IPS-NIHi11 (cell line): ENCODE results near the gene TBC1D22A.
"Not testable (repeated sequence)": the region's sequence is repeated elsewhere in the genome, so short reads cannot be mapped to it uniquely, and the experiment has no call there.

ENCODE experiments used
- DNase-seq: peaks from one replicate; pipeline ENCODE4 v3.0.0; 2012; ENCODE audit warnings: mixed read lengths, low spot score

TBC1D22A gene

GRCh38 chr22:46774253-46774979, 12.0 kb downstream of the TBC1D22A start:
- DNase-seq = no peak

DNA sequence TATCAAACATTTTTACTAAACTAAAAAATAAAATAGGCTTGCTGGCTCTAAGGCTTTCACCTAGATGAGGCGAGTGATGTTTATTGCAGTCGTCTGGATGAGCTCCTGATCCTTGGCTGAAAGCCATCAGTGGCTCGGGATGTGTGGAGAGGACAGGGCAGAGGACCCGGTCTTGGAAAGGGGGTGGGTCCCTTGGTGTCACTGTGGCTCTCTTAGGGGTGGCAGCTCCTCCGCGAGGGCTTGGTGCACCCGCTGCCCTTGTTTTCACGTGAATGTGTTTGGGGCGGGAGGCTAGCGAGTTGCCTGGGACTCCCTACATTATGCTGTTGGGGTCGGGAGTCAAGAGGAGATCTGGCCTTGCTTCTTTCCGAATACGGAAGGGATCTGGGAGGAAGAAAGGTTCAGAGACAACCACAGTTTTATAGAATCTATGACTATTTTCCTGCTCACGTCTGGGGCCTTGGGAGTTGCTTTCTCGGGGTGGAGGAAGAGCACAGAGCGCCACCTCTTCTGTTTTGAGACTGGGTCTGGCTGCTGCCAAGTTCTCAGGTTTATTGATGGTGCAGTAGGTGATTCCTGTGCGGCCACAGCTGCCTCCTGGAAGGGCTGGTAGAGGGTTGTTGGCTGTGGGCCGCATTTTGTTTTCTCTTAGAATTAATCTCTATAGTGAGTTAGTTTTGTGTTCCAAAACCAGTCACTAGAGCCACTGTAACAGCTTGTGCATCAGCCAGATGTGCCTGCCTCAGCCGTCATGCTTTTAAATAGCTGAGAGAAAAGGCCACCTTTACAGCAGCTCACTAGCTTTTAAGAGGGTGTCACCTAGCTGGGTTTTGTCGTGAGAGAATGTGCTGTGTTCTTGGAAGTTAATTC, 12.8 kb downstream of the TBC1D22A start:
- DNase-seq = no peak

DNA sequence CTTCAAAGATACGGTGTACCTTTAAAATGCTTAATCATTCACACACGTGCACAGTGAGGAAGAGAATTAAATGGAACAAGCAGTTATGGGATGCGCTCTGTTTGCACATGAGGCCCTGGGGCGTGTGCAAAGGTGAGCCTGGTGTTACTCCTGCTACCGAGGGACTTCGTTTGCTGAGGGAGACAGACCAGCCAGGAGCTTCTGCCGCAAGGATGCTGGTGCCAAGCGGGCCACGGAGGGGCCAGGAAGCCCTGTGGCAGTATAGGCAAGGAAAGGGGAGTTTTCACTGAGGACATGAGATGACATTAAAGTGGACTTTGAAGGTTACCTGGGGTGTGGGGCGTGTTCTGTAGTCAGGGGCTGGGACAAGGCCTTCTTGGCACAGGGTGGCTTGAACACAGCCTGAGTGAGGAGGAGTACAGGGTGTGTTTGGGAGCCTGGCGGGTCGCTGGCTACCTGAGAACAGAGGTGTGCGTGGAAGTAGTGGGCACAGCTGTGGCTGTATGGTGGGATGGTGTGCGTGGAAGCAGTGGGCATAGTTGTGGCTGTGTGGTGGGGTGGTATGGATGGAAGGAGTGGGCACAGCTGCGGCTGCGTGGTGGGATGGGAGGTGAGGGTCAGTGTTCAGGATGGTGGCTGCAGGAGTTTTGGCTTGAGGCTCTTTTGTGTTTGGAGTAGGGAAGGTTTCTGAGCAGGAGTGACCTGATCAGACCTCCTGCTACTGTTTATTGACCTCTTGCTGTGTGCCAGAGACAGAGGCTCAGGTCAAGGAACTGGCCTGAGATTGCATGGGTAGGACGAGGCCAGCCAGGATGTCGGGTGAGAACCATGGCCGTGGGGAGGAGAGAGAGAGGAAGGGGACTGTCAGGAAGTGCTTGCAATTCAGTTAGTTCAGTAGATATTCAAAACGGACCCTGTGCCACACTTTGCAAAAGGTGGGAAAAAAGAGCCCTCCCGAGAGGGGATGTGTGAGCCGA, 13.7 kb downstream of the TBC1D22A start:
- no peak for DNase-seq

GRCh38 chr22:46776876-46777608, 14.6 kb downstream of the TBC1D22A start:
- DNase-seq = no peak

GRCh38 chr22:46777609-46777970, 15.1 kb downstream of the TBC1D22A start:
- DNase-seq = no peak

DNA sequence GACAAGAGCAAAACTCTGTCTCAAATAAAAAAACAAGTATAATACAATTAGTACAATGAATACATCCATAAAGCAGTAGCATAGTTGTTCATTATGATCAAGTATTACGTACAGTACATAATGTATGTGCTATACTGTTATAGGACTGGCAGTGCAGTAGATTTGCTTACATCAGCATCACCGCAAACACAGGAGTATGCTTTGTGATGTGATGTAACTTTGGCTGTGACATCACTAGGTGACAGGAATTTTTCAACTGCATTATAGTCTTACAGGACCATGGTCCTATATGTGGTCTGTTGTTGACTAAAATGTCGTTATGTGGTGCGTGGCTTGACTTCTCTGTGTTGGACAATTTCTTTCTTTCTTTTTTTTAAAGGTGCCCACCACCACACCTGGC, 16.6 kb downstream of the TBC1D22A start:
- DNase-seq = no peak

- DNase-seq = no peak
Observed at GRCh38 chr22:46779651-46780050, 17.2 kb downstream of the TBC1D22A start.

DNA sequence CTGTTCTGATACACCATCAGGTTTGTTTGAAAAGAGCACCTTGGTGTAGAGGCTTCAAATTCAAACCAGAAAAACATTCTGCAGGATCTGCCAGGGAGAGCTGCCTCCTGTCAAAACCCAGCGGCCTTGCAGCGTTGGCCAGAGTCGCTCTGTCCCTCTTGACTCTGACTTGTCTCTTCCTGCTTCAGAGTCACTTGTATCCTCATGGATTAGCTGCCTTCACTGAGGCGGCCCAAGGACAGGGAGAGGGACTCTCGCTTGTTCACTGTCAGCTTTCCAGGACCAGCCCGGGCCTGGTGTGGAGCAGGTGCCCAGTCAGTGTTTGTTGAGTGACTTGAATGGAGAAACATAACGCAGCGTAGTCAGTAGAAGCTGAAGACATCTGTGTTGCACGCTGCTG, 18.0 kb downstream of the TBC1D22A start:
- DNase-seq = no peak

DNA sequence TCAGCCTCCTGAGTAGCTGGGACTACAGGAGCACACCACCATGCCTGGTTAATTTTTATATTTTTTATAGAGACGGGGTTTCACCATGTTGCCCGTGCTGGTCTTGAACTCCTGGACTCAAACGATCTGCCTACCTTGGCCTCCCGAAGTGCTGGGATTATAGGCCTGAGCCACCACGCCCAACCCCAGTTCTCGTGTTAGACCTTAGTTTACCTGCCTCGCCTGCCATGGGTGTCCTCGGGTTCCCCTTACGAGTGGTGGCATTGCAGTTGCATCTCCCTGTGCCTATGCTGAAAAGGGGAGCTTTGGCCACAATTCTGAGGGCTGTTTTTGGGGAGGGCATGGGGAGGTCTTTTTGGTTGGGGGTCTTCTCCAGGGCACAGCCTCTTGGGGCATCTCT, 18.8 kb downstream of the TBC1D22A start:
- no peak for DNase-seq

DNA sequence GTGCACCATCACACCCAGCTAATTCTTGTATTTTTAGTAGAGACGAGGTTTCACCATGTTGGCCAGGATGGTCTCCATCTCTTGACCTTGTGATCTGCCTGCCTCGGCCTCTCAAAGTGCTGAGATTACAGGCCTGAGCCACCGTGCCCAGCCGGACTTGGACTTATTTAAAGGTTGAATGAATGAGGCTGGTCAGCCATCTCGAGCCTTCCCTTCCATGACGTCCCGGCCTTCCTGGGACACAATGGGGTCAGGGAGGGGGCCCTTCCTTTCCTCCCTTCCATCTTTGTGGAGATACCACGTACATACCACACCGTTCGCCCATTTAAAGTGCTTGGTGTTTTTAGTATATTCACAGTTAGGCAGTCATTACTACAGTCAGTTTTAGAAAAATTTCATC, 19.8 kb downstream of the TBC1D22A start:
- DNase-seq = not testable (repeated sequence)

GRCh38 chr22:46783721-46784120, 21.3 kb downstream of the TBC1D22A start:
- no peak for DNase-seq

GRCh38 chr22:46788441-46789172, 26.2 kb downstream of the TBC1D22A start:
- no peak for DNase-seq

DNA sequence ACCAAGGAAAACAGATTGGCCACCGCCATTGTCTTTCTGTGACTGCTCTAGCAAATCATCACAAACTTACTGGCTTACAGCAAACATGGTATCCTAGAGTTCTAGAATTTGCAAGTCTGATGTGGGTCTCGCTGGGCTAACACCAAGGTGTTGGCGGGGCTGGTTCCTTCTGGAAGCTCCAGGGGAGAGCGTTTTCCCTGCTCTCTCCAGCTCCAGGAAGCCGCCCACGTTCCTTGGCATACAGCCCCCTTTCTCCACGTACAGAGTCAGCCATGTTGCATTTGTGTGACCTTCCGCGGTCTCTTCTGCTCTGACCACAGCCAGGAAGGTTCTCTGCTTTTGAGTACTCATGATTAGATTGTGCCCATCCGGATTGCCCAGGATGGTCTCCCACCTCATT, 27.5 kb downstream of the TBC1D22A start:
- DNase-seq = no peak

- DNase-seq = no peak
Observed at GRCh38 chr22:46791201-46791731, 28.8 kb downstream of the TBC1D22A start.

GRCh38 chr22:46792061-46792796, 29.8 kb downstream of the TBC1D22A start:
- DNase-seq = no peak

- no peak for DNase-seq
Observed at GRCh38 chr22:46792841-46793261, 30.4 kb downstream of the TBC1D22A start.

GRCh38 chr22:46793497-46793896, 31.0 kb downstream of the TBC1D22A start:
- DNase-seq = no peak

GRCh38 chr22:46794067-46794466, 31.6 kb downstream of the TBC1D22A start:
- no peak for DNase-seq

DNA sequence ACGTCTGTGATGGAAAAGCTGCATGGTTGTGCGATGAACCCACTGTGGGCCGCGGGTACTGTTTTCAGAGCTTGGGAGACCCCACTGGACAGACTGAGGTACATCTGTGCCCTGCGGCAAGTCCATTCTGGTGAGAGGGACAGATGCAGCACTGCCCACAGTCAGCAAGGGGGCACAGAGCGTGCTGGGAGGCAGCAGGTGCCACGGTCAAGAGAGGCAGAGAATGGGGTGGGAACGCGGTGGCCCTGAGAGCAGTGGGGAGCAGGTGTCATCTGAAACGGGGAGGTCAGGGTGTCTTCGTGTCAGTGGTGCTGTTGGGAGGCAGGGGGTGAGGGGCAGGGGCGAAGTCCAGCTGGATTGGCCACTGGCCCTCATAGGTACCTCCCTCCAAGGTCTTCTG, 32.0 kb downstream of the TBC1D22A start:
- DNase-seq = no peak

GRCh38 chr22:46795140-46795539, 32.7 kb downstream of the TBC1D22A start:
- DNase-seq = no peak
